Lower leg skin (tissue), 4 donors: Measurements from ENCODE around the gene LZTS2. TPM values are rescaled to one million over a fixed set of nuclear protein-coding genes. Genes with fewer than 3 reads are reported as not detected.

Experiments
- DNase-seq, 2 donors: peaks; one replicate each; pipeline ENCODE4 v3.0.0-alpha.2; 2019; ENCODE audit warnings: low spot score in 2 of 2
- H3K4me3 ChIP-seq: fragments of 200-600 bp; sonication (generic); 2 replicates; pipeline ENCODE4 v1.5.1; 2017; ENCODE audit warnings: mild to moderate bottlenecking, low read depth; ENCODE audit not compliant: poor library complexity, severe bottlenecking
- POLR2A ChIP-seq, 2 donors: fragments of 450-650 bp; IDR thresholded peaks; one replicate each; pipeline ENCODE4 v1.6.1; 2016 to 2017; ENCODE audit warnings: antibody characterized with exemption in 2 of 2, mild to moderate bottlenecking in 1 of 2, moderate library complexity in 1 of 2
- WGBS, 2 donors: methylation state at CpG; one replicate each; pipeline ENCODE4 v1.1.5; 2018; 5-methylcytosine and 5-hydroxymethylcytosine counted together
- intact Hi-C: fragments of 100-400 bp; cut with DNase I; formaldehyde crosslinking; loops from one replicate; pipeline ENCODE4 v1.15.0; 2023; ENCODE audit warnings: low total_unique reads
- total RNA-seq, 4 donors: library from RNA; depleted of rRNA; stranded (reverse); fragments of >200 nt; gene quantifications; one replicate each; pipeline ENCODE4 v1.1.0, GENCODE V29; 2016
- TF ChIP-seq, protein P1 (sequence below), 3 donors: fragments of 450-650 bp; IDR thresholded peaks; one replicate each; pipeline ENCODE4 v1.5.1; 2016; ENCODE audit warnings: antibody characterized with exemption in 3 of 3, mild to moderate bottlenecking in 3 of 3, moderate library complexity in 2 of 3

LZTS2 gene
- total RNA-seq, 4 donors from 2014 or later, result 58.9 to 81.4 (median 71.2) TPM

- H3K4me3 ChIP-seq, result no peak overlapping the region
- DNase-seq, result no peak
- WGBS, 2 donors, result 92 to 93% methylated on average over 21 of the region's 21 CpGs
- TF ChIP-seq, protein P1, sequence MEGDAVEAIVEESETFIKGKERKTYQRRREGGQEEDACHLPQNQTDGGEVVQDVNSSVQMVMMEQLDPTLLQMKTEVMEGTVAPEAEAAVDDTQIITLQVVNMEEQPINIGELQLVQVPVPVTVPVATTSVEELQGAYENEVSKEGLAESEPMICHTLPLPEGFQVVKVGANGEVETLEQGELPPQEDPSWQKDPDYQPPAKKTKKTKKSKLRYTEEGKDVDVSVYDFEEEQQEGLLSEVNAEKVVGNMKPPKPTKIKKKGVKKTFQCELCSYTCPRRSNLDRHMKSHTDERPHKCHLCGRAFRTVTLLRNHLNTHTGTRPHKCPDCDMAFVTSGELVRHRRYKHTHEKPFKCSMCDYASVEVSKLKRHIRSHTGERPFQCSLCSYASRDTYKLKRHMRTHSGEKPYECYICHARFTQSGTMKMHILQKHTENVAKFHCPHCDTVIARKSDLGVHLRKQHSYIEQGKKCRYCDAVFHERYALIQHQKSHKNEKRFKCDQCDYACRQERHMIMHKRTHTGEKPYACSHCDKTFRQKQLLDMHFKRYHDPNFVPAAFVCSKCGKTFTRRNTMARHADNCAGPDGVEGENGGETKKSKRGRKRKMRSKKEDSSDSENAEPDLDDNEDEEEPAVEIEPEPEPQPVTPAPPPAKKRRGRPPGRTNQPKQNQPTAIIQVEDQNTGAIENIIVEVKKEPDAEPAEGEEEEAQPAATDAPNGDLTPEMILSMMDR (IDR thresholded peaks at IDR 0.05), result no peak
- TF ChIP-seq POLR2A (IDR thresholded peaks at IDR 0.05), result no peak
- intact Hi-C loops, result no loop called here
Measured at GRCh38 chr10:100989088-100989487, 10.5 kb upstream of the LZTS2 start.

GRCh38 chr10:100993986-100994708 is 5.5 kb upstream of the LZTS2 start:
- WGBS, 2 donors, result 46 to 52% methylated on average over 10 of the region's 10 CpGs
- TF ChIP-seq, protein P1 (IDR thresholded peaks at IDR 0.05), result peak in 1 of 3 donors; percentile 13
- no peak for TF ChIP-seq POLR2A (IDR thresholded peaks at IDR 0.05)
- H3K4me3 ChIP-seq, result no peak overlapping the region
- intact Hi-C loops, result no loop called here
- DNase-seq, result no peak

DNA sequence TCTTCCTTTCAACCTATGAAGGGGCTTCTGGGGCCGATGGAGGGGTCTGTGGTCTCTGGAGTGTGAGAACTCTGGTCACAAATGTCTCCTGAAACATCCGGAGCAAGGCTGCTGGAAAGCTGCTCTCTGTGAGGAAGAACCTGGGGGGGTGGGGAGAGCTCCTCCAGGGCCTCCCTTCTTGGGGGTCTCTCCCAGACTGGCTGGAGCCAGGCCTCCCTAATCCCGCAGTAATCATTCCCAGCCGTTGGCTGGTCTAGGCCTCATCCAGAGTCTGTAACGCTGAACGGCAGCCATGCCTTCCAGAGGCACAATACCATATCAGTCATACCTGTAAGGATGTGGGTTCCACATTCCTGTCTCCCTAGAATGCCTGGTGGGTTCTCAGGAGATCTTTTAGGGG is 4.4 kb upstream of the LZTS2 start:
- WGBS, 2 donors, result 62 to 69% methylated on average over 5 to 6 of the region's 6 CpGs
- no peak overlapping the region for H3K4me3 ChIP-seq
- no peak for TF ChIP-seq POLR2A (IDR thresholded peaks at IDR 0.05)
- TF ChIP-seq, protein P1 (IDR thresholded peaks at IDR 0.05), result no peak
- DNase-seq, result no peak
- intact Hi-C loops, result no loop called here

GRCh38 chr10:100996678-100997359 is 2.8 kb upstream of the LZTS2 start:
- H3K4me3 ChIP-seq, result peak overlapping the region; percentile 60
- WGBS, 2 donors, result 4 to 6% methylated on average over 34 to 44 of the region's 46 CpGs
- no peak for DNase-seq
- intact Hi-C loops, result no loop called here
- TF ChIP-seq, protein P1 (IDR thresholded peaks at IDR 0.05), result no peak
- TF ChIP-seq POLR2A (IDR thresholded peaks at IDR 0.05), result no peak

GRCh38 chr10:100997360-100998182 is 2.0 kb upstream of the LZTS2 start:
- intact Hi-C loops, result no loop called here
- H3K4me3 ChIP-seq, result peak overlapping the region; percentile 60
- DNase-seq, result peak; percentile 64 to 95
- 0% methylated on average over 15 to 51 of the region's 66 CpGs for WGBS, 2 donors
- TF ChIP-seq POLR2A (IDR thresholded peaks at IDR 0.05), result no peak
- TF ChIP-seq, protein P1 (IDR thresholded peaks at IDR 0.05), result peak in 1 of 3 donors; percentile 75
